ENCODE measurements around the gene ABO. TPM values are rescaled to one million over a fixed set of nuclear protein-coding genes. Genes with fewer than 3 reads are reported as not detected.

Gene ABO
- total RNA-seq, 1 experiment from 2014 or later: 0.37 TPM

DNA sequence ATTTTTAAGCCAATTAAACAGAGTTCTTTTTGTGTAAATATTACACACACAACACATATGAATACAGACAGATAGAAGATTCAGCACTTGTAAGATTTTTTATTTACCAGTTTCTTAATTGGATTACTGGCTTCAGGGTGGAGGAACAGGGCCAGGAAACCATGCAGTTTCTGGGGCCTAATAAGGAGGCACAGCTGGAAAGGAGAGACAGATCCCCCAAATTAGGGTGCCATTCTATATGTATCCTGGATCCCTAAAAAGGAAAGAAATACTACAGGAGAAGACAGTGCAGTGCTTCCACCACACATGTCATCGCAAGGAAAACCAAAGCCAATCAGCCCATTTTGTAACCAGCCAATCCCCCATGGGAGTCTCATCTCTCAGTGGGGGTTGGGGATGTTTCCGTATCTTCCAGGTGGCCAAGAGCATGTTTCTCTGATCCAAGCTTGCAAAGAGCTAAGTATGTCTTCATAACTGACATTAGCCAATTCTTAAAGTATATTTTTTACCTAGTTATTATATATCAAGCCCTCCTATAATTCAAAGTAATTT lies 15.8 kb upstream of the ABO start:
- Histone ChIP-seq H3K79me2 (ENCODE audit: insufficient read depth, low read length) (no peaks in the 10 kb centered on the region), H2AFZ (ENCODE audit: low read length) (no peak overlapping the region), H3K27ac (ENCODE audit: insufficient read length, low read depth, low read length) (no peak overlapping the region), H2BK5ac (ENCODE audit: insufficient read length, low read length) (no peak overlapping the region), H4K91ac (ENCODE audit: insufficient read length, low read depth, low read length) (no peak overlapping the region), H2BK12ac (ENCODE audit: insufficient read length, low read depth, low read length) (no peak overlapping the region), H3K14ac (ENCODE audit: insufficient read depth, low read length) (no peak overlapping the region), H4K5ac (ENCODE audit: insufficient read length, low read depth, low read length) (no peak overlapping the region), H3K79me1 (ENCODE audit: insufficient read depth, low read depth, low read length, poor library complexity, severe bottlenecking) (no peaks in the 10 kb centered on the region), H3K23ac (ENCODE audit: insufficient read length, low read depth, low read length) (no peak overlapping the region), H3K56ac (ENCODE audit: insufficient read length, low read depth, low read length) (no peak overlapping the region), H2BK20ac (ENCODE audit: low read depth, low read length, poor library complexity, severe bottlenecking) (no peak overlapping the region), H3K4me2 (ENCODE audit: insufficient read depth, insufficient read length, low read length) (no peak overlapping the region), H3K4ac (ENCODE audit: low read depth, low read length) (no peak overlapping the region), H3T11ph (ENCODE audit: low read length) (no peak overlapping the region), H3K23me2 (ENCODE audit: insufficient read length, low read depth, low read length, poor library complexity, severe bottlenecking) (no peaks in the 10 kb centered on the region), H4K20me1 (ENCODE audit: control insufficient read depth, insufficient read depth, insufficient read length) (no peaks in the 10 kb centered on the region), H2AK5ac (ENCODE audit: insufficient read length, low read length) (no peak overlapping the region), H3K27me3 (ENCODE audit: insufficient read depth, low read length) (no peaks in the 10 kb centered on the region), H3K18ac (ENCODE audit: insufficient read length, low read depth, low read length) (no peak overlapping the region), H2BK120ac (ENCODE audit: low read depth, low read length, poor library complexity, severe bottlenecking) (no peak overlapping the region), H3K9me3 (ENCODE audit: control insufficient read depth, low read depth, low read length) (peaks cover 9% of the 10 kb centered on the region), H2BK15ac (ENCODE audit: low read depth, low read length) (no peak overlapping the region), H3K4me1 (ENCODE audit: insufficient read depth, low read length) (no peaks in the 10 kb centered on the region), H3K9ac (ENCODE audit: extremely low read depth, insufficient read length, low read length) (no peak overlapping the region), H4K8ac (replicated peaks; ENCODE audit: insufficient read length, low read depth, low read length) (no peak overlapping the region)
- no CpG with 5 or more reads among the region's 2 CpGs for WGBS (ENCODE audit: extremely low coverage, insufficient read length, low lambda C conversion rate)
- DNase-seq: no peak
- TF ChIP-seq CTCF (conservative IDR thresholded peaks at IDR 0.05): no peak
- Mint-ChIP-seq H3K27me3 (ENCODE audit: low read depth) (peaks cover 31% of the 10 kb centered on the region), H3K4me3 (no peak overlapping the region), H3K36me3 (ENCODE audit: insufficient read depth in 1 of 3, low read depth in 3 of 3) (peaks cover 4 to 9% (median 7%) of the 10 kb centered on the region in 3 experiments; a peak in 4 of 7 replicates), H3K9me3 (peaks cover 70 to 79% of the 10 kb centered on the region in 2 experiments), H3K4me1 (no peaks in the 10 kb centered on the region), H3K27ac (no peak overlapping the region)

Data from H9 (cell line).